ENCODE data around the gene SYNDIG1.

GRCh38 chr20:24617080-24617432 lies 147.6 kb downstream of the SYNDIG1 start:
- TF ChIP-seq CTCF (IDR thresholded peaks at IDR 0.05) (no peak), POLR2A (IDR thresholded peaks at IDR 0.05) (no peak)
